GM18498 (cell line): ENCODE results near the gene CAB39.

Source experiments
- ATAC-seq: cut with Tn5 transposase; IDR thresholded peaks from one replicate; pipeline ENCODE4 v1.9.1; 2021; ENCODE audit warnings: mild to moderate bottlenecking, moderate library complexity; ENCODE audit not compliant: unreplicated experiment

Gene CAB39

GRCh38 chr2:230748087-230748486 is 35.4 kb downstream of the CAB39 start:
- no peak for ATAC-seq

GRCh38 chr2:230749111-230749510 is 36.5 kb downstream of the CAB39 start:
- no peak for ATAC-seq

- ATAC-seq, result no peak
Measured at GRCh38 chr2:230751062-230751461, 38.4 kb downstream of the CAB39 start.

GRCh38 chr2:230754200-230754599 is 41.6 kb downstream of the CAB39 start:
- no peak for ATAC-seq

GRCh38 chr2:230757476-230757875 is 44.8 kb downstream of the CAB39 start:
- ATAC-seq, result no peak

- no peak for ATAC-seq
Measured at GRCh38 chr2:230758566-230759480, 46.2 kb downstream of the CAB39 start.

- ATAC-seq, result no peak
Measured at GRCh38 chr2:230759481-230760167, 47.0 kb downstream of the CAB39 start.

- no peak for ATAC-seq
Measured at GRCh38 chr2:230761704-230762103, 49.1 kb downstream of the CAB39 start.

GRCh38 chr2:230762317-230762896 is 49.8 kb downstream of the CAB39 start:
- peak; percentile 69 for ATAC-seq

GRCh38 chr2:230764346-230764745 is 51.7 kb downstream of the CAB39 start:
- no peak for ATAC-seq

GRCh38 chr2:230765611-230766300 is 53.1 kb downstream of the CAB39 start:
- ATAC-seq, result no peak

- no peak for ATAC-seq
Measured at GRCh38 chr2:230767862-230768388, 55.3 kb downstream of the CAB39 start.

- no peak for ATAC-seq
Measured at GRCh38 chr2:230770804-230771203, 58.2 kb downstream of the CAB39 start.

- no peak for ATAC-seq
Measured at GRCh38 chr2:230772156-230772555, 59.5 kb downstream of the CAB39 start.

- ATAC-seq, result no peak
Measured at GRCh38 chr2:230773039-230773773, 60.6 kb downstream of the CAB39 start.

GRCh38 chr2:230774348-230774951 is 61.8 kb downstream of the CAB39 start:
- no peak for ATAC-seq

GRCh38 chr2:230775737-230776136 is 63.1 kb downstream of the CAB39 start:
- ATAC-seq, result no peak

- no peak for ATAC-seq
Measured at GRCh38 chr2:230777721-230778120, 65.1 kb downstream of the CAB39 start.

- peak; percentile 72 for ATAC-seq
Measured at GRCh38 chr2:230778350-230779063, 65.9 kb downstream of the CAB39 start.
